HepG2 (cell line): ENCODE data around the gene PNO1. TPM values are rescaled to one million over a fixed set of nuclear protein-coding genes. Genes with fewer than 3 reads are reported as not detected.

ENCODE experiments used
- CAMTA2 ChIP-seq: sonication (generic); formaldehyde crosslinking; IDR thresholded peaks from 2 replicates; pipeline ENCODE4 v1.4.0; 2020; ENCODE audit warnings: mild to moderate bottlenecking, missing genetic modification reagents, borderline replicate concordance
- DDIT3 ChIP-seq: sonication (generic); formaldehyde crosslinking; IDR thresholded peaks from 2 replicates; pipeline ENCODE4 v1.4.0; 2020; ENCODE audit warnings: mild to moderate bottlenecking, missing genetic modification reagents
- FOXO1 ChIP-seq: sonication (generic); formaldehyde crosslinking; IDR thresholded peaks from 2 replicates; pipeline ENCODE4 v1.4.0; 2020; ENCODE audit warnings: missing genetic modification reagents
- HCFC1 ChIP-seq: fragments of 150-350 bp; IDR thresholded peaks from 2 replicates; pipeline ENCODE4 v1.6.1; 2014; ENCODE audit warnings: low read depth, low read length
- HINFP ChIP-seq: sonication (generic); formaldehyde crosslinking; IDR thresholded peaks from 2 replicates; pipeline ENCODE4 v1.4.0; 2020; ENCODE audit warnings: low read depth, mild to moderate bottlenecking, missing genetic modification reagents
- JUND ChIP-seq: sonication (generic); formaldehyde crosslinking; IDR thresholded peaks from 2 replicates; pipeline ENCODE4 v1.8.0; 2022; ENCODE audit warnings: mild to moderate bottlenecking, missing genetic modification reagents
- KAT8 ChIP-seq: IDR thresholded peaks from 2 replicates; pipeline ENCODE4 v1.6.1; 2016; ENCODE audit warnings: missing genetic modification reagents, missing compliant biosample characterization
- MAF1 ChIP-seq: sonication (generic); formaldehyde crosslinking; IDR thresholded peaks from 2 replicates; pipeline ENCODE4 v1.5.0; 2020; ENCODE audit warnings: missing genetic modification reagents, borderline replicate concordance
- NAIF1 ChIP-seq: sonication (generic); formaldehyde crosslinking; IDR thresholded peaks from 2 replicates; pipeline ENCODE4 v1.5.0; 2020; ENCODE audit warnings: mild to moderate bottlenecking, missing genetic modification reagents, borderline replicate concordance
- NFATC3 ChIP-seq: sonication (generic); formaldehyde crosslinking; IDR thresholded peaks from 2 replicates; pipeline ENCODE4 v1.5.1; 2020; ENCODE audit warnings: mild to moderate bottlenecking, missing genetic modification reagents
- PAWR ChIP-seq: sonication (generic); formaldehyde crosslinking; IDR thresholded peaks from 2 replicates; pipeline ENCODE4 v1.4.0; 2020; ENCODE audit warnings: missing genetic modification reagents, mild to moderate bottlenecking, borderline replicate concordance
- POLR2AphosphoS2 ChIP-seq: IDR thresholded peaks from 2 replicates; pipeline ENCODE4 v1.6.1; 2011; ENCODE audit warnings: low read depth, low read length, improper control_type of control experiment
- POLR2AphosphoS5 ChIP-seq: IDR thresholded peaks from 2 replicates; pipeline ENCODE4 v1.6.1; 2012; ENCODE audit warnings: low read depth, low read length
- RBAK ChIP-seq: sonication (generic); formaldehyde crosslinking; IDR thresholded peaks from 2 replicates; pipeline ENCODE4 v1.5.1; 2020; ENCODE audit warnings: mild to moderate bottlenecking, missing genetic modification reagents
- REPIN1 ChIP-seq: sonication (generic); formaldehyde crosslinking; IDR thresholded peaks from 2 replicates; pipeline ENCODE4 v1.8.0; 2022; ENCODE audit warnings: missing genetic modification reagents, low read depth, mild to moderate bottlenecking, borderline replicate concordance
- SMARCC2 ChIP-seq: fragments of 450-650 bp; IDR thresholded peaks from 2 replicates; pipeline ENCODE4 v1.6.1; 2017; ENCODE audit warnings: antibody characterized with exemption, mild to moderate bottlenecking
- SP1 ChIP-seq, 2 experiments: fragments of 450-650 bp in 1 of 2; sonication (generic) in 1 of 2; formaldehyde crosslinking in 1 of 2; IDR thresholded peaks; 2 replicates each; pipeline versions ENCODE4 v1.4.0 to v1.6.1; 2016 to 2020; ENCODE audit warnings: missing genetic modification reagents in 1 of 2
- ZNF136 ChIP-seq: sonication (generic); formaldehyde crosslinking; IDR thresholded peaks from 2 replicates; pipeline ENCODE4 v1.8.1; 2022; ENCODE audit warnings: low read depth, mild to moderate bottlenecking, moderate library complexity, missing genetic modification reagents
- ZNF468 ChIP-seq: sonication (generic); formaldehyde crosslinking; IDR thresholded peaks from 2 replicates; pipeline ENCODE4 v1.8.0; 2022; ENCODE audit warnings: mild to moderate bottlenecking, moderate library complexity, missing genetic modification reagents
- ZNF543 ChIP-seq: sonication (generic); formaldehyde crosslinking; IDR thresholded peaks from 2 replicates; pipeline ENCODE4 v1.4.0; 2020; ENCODE audit warnings: mild to moderate bottlenecking, missing genetic modification reagents
- ZNF598 ChIP-seq: sonication (generic); formaldehyde crosslinking; IDR thresholded peaks from 2 replicates; pipeline ENCODE4 v1.5.1; 2020; ENCODE audit warnings: mild to moderate bottlenecking, missing genetic modification reagents, borderline replicate concordance
- ZNF670 ChIP-seq: sonication (generic); formaldehyde crosslinking; IDR thresholded peaks from 2 replicates; pipeline ENCODE4 v1.8.0; 2022; ENCODE audit warnings: mild to moderate bottlenecking, missing genetic modification reagents, borderline replicate concordance
- ZNF7 ChIP-seq: IDR thresholded peaks from 2 replicates; pipeline ENCODE4 v1.6.1; 2016; ENCODE audit warnings: missing biosample characterization, missing genetic modification reagents
- polyA plus RNA-seq, 8 experiments: library from polyadenylated mRNA; depleted of rRNA in 3 of 8; stranded (reverse) in 7 of 8; unstranded in 1 of 8; fragments of >200 nt; fragmentation: Illumina TruSeq in 4 of 8; extraction: Trizol in 4 of 8; gene quantifications; 2 replicates each; pipeline versions ENCODE4 v1.2.1 to v1.2.3, GENCODE V29; 2011 to 2016; ENCODE audit warnings: low read depth in 4 of 8, missing spikeins in 1 of 8, mixed read lengths in 1 of 8; ENCODE audit not compliant: insufficient read depth in 1 of 8
- total RNA-seq, 5 experiments: library from RNA; depleted of rRNA; stranded (reverse); fragments of >200 nt; fragmentation: Illumina TruSeq; extraction: Trizol; gene quantifications; 2 replicates each; pipeline ENCODE4 v1.2.3, GENCODE V29; 2016; ENCODE audit warnings: low read depth in 1 of 5
- TF ChIP-seq, protein P1 (sequence below): sonication (generic); formaldehyde crosslinking; IDR thresholded peaks from 2 replicates; pipeline ENCODE4 v1.4.0; 2020; ENCODE audit warnings: missing genetic modification reagents, borderline replicate concordance

The PNO1 gene
- total and polyA plus RNA-seq, 2 of the 13 experiments (the other 11 are each of a cell fraction or from before 2014, with no cell fraction given) = 12.8 to 48.5 TPM

DNA sequence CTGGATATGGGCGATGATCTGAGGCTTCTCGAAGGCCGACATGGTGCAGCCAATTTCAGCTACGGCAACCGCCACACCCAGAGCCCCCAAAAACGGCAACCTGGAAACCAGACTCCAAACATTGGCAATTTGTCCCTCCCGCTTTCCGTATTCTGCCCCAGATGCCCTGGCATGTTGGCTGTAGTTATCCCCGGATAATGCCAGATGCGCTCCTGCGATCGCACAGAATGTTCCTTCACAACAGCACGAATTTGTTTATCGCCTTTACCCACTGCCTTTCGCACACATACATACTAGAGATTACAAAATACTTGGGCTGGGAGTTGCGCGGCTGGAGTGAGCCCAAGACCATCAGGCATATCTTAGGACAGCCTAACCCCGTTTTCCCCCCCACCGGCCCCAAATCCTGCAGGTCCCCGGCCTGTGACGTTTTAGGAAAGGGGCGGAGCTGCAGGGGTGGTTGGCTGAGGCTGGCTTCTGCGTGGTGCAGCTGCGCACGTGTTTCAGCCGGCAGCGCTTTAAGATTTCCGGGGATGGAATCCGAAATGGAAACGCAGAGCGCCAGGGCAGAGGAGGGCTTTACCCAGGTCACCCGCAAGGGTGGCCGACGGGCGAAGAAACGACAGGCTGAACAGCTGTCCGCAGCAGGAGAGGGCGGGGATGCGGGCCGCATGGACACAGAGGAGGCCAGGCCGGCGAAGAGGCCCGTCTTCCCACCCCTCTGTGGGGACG lies at the start of gene PNO1 (continued):
- TF ChIP-seq KAT8 (peak; percentile 97), POLR2AphosphoS2 (peak; percentile 40; the same call in 1 of the 2 replicates), FOXO1 (CRISPR knock-in tag) (no peak), JUND (no peak), MAF1 (CRISPR knock-in tag) (peak; percentile 86; the same call in 1 of the 2 replicates), CAMTA2 (CRISPR knock-in tag) (0 out of 2 replicates have a peak, but pooled peaks have one; percentile 15), ZNF670 (CRISPR knock-in tag) (peak; percentile 68; the same call in 1 of the 2 replicates), POLR2AphosphoS5 (peak; percentile 68), DDIT3 (CRISPR knock-in tag) (no peak), ZNF136 (CRISPR knock-in tag) (0 out of 2 replicates have a peak, but pooled peaks have one; percentile 66), HINFP (CRISPR knock-in tag) (peak; percentile 66; the same call in 1 of the 2 replicates), HCFC1 (peak; percentile 68), REPIN1 (peak; percentile 91; the same call in 1 of the 2 replicates), NFATC3 (0 out of 2 replicates have a peak, but pooled peaks have one; percentile 19), PAWR (CRISPR knock-in tag) (no peak), ZNF7 (CRISPR knock-in tag) (no peak), RBAK (CRISPR knock-in tag) (no peak), SP1 (IDR thresholded peaks at IDR 0.05) (no peak), SP1 (CRISPR knock-in tag; IDR thresholded peaks at IDR 0.05) (peak; percentile 63; the same call in 1 of the 2 replicates), ZNF468 (CRISPR knock-in tag) (no peak), SMARCC2 (no peak), ZNF598 (CRISPR knock-in tag) (peak; percentile 28; the same call in 1 of the 2 replicates), NAIF1 (no peak; the same call in 1 of the 2 replicates), ZNF543 (CRISPR knock-in tag) (peak; percentile 70; the same call in 1 of the 2 replicates)
- TF ChIP-seq, protein P1, sequence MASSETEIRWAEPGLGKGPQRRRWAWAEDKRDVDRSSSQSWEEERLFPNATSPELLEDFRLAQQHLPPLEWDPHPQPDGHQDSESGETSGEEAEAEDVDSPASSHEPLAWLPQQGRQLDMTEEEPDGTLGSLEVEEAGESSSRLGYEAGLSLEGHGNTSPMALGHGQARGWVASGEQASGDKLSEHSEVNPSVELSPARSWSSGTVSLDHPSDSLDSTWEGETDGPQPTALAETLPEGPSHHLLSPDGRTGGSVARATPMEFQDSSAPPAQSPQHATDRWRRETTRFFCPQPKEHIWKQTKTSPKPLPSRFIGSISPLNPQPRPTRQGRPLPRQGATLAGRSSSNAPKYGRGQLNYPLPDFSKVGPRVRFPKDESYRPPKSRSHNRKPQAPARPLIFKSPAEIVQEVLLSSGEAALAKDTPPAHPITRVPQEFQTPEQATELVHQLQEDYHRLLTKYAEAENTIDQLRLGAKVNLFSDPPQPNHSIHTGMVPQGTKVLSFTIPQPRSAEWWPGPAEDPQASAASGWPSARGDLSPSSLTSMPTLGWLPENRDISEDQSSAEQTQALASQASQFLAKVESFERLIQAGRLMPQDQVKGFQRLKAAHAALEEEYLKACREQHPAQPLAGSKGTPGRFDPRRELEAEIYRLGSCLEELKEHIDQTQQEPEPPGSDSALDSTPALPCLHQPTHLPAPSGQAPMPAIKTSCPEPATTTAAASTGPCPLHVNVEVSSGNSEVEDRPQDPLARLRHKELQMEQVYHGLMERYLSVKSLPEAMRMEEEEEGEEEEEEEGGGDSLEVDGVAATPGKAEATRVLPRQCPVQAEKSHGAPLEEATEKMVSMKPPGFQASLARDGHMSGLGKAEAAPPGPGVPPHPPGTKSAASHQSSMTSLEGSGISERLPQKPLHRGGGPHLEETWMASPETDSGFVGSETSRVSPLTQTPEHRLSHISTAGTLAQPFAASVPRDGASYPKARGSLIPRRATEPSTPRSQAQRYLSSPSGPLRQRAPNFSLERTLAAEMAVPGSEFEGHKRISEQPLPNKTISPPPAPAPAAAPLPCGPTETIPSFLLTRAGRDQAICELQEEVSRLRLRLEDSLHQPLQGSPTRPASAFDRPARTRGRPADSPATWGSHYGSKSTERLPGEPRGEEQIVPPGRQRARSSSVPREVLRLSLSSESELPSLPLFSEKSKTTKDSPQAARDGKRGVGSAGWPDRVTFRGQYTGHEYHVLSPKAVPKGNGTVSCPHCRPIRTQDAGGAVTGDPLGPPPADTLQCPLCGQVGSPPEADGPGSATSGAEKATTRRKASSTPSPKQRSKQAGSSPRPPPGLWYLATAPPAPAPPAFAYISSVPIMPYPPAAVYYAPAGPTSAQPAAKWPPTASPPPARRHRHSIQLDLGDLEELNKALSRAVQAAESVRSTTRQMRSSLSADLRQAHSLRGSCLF (CRISPR knock-in tag) = peak; percentile 46; the same call in 1 of the 2 replicates
